Cardiac septum (tissue), 1 donor: ENCODE measurements around the gene SLC16A10. TPM values are rescaled to one million over a fixed set of nuclear protein-coding genes. Genes with fewer than 3 reads are reported as not detected.
"Not testable (repeated sequence)": the region's sequence is repeated elsewhere in the genome, so short reads cannot be mapped to it uniquely, and the experiment has no call there.

Experiments
- DNase-seq: peaks from one replicate; pipeline ENCODE4 v3.0.0-alpha.2; 2020; ENCODE audit warnings: low spot score
- intact Hi-C: fragments of 100-400 bp; cut with DNase I; formaldehyde crosslinking; loops from one replicate; pipeline ENCODE4 v1.14.0; 2022
- total RNA-seq: library from RNA; stranded (reverse); fragmentation: NEBNext Ultra II Directional; extraction: Animal tissue kit (Norgen Biotek cat#: 25700); gene quantifications from one replicate; pipeline ENCODE4 v1.2.1, GENCODE V29; 2021
- donor health status: DM: no; HTN: no; CAD: no.

The SLC16A10 gene
- total RNA-seq, 1 donor from 2014 or later: 5.0 TPM

DNA sequence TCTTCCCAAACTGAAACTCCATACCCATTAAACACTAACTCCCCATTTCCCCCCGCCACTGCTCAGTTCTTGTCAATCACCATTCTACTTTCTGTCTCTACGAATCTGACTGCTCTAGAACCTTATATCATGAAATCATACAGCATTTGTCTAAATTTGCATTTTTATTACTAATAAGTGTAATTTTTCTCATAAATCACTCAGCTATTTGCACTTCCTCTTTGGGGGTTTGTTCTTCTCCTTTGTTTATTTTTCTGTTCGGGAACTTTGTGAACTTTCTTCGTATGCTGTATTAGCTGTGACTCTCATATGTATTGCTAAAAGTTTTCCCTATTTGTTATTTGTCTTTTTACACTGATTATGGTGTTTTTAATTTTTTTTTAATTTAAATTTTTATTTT is 152.2 kb downstream of the SLC16A10 start:
- intact Hi-C loops: no loop called here

DNA sequence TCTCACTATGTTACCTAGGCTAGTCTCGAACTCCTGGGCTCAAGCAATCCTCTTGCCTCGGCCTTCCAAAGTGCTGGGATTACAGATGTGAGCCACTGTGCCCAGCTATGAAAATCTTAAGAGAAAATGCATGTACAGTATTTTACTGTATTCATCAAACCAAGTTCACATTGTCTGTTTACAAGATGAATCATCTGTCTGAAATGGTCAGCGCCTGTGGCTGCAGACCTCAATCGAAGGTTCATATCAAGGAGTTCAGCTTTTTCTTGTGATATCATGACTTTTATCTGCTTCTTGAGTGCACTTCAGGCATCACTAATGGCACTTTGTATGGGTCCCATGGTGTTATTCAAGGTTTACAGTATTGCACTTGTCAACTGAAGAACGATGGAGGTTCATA is 155.1 kb downstream of the SLC16A10 start:
- intact Hi-C loops: no loop called here
- no peak for DNase-seq

More for the DNA sequence above, 152.2 kb downstream of the SLC16A10 start:
- no peak for DNase-seq

DNA sequence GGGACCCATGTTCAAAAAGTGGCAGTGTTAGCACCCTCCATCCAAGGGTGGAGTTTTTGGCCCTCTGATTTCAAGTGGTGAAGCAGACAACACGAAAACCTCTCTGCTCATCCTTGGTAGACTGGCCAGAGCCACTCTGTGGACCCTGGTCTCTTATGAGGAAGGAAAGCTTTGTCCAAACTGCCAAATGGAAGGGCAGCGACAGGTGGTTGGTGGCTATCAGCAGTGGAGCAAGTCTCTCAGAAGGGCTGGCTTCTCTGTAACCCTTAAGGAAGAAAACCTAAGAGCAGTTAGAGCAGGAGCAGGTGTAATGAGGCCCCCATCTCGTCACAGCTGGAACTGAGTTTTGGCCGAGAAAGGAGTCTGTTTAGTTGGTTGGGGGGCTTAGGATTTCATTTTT is 155.8 kb downstream of the SLC16A10 start:
- no peak for DNase-seq
- intact Hi-C loops: no loop called here

DNA sequence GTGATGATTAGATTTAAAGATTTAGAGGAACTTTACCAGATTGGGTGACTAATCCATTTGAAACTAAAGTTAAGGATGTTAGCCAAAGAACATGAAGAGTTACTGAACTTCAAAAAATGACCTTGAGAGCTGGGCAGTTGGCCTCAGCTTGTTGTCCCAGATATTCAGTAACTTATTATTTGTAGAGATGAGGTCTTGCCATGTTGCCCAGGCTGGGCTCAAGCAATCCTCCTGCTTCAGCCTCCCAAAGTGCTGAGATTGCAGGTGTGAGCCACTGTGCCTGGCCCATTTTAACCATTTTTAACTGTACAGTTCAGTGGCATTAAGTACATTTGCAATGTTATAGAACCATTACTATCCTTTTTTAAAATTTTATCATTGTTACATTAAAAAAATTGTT is 161.5 kb downstream of the SLC16A10 start:
- no peak for DNase-seq
- intact Hi-C loops: no loop called here

DNA sequence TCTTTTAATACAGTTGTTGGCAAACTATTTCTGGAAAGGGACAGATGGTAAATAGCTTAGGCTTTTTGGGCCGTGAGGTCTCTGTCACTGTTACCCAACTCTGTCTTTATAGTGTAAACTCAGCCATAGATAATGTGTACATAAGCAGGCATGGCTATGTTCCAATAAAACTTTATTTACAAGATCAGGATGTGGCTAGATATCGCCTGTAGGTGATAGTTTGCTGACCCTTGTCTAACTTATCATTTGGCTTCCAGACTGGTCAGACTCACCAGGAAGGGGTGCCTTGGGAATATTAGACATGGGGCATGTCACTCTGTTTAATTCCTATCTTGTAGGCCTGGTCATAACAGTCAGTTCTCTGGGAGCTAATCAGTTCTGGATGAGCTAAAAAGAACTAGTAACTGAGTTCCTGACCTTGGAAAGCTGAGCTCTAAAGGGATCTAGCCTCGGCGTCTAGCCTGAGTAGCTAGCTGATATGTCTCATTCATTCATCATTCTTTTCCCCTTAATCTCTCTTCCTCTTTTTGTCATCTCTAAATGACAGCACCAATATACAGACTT is 163.6 kb downstream of the SLC16A10 start:
- DNase-seq: no peak
- intact Hi-C loops: no loop called here

DNA sequence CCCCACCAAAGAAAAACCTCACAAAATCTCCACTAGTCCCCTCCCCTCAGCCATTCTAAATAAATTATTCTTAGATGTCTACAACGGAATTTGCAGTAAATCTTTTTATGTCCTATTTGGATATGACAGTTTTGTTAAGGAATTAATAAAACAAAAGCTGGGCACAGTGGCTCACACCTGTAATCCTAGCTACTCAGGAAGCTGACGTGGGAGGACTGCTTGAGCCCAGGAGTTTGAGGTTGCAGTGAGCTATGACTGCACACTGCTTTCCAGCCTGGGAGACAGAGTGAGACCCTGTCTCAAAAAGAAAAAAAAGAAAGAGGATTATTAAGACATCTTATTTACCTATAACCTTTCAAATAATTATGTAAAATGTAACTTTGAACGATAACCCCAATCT is 165.4 kb downstream of the SLC16A10 start:
- no peak for DNase-seq
- intact Hi-C loops: loop anchor here (2.0 kb wide), 1 partner anchor 240 kb away; no protein-coding TSS in a partner anchor

DNA sequence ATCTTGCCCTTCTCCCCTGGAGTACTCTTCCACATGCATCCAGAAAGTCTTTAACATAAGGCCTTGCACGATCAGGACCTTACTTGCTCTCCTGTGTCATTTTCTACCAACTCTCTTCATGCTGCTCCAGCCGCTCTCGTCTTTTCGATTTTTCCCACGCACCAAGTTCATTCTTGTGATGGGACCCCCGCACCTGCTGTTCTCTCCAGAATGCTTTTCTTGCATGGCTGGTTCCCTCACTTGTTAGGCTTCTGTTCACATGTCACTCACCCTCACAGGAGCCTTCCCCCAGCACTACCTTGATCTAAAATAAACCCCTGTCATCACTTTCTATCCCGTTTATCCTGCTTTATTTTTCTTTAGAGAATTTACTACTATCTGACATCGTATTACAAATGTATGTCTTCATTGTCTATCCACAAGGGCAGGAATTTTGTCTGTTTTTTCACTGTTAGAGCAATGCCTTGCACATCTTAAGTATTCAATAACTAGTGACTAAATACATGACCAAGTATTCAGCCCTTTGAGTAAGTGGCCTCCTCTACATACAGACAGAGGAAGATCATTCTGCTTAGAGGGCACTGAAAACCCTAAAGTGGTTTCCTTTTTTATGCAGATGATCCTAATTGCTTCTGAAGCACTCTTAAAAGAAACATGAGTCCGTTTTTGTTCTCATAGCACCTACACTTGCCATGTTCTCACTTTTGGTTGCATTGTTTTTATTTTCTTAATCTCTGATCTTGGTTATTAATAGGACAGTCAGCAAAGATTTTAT is 166.9 kb downstream of the SLC16A10 start:
- intact Hi-C loops: no loop called here
- DNase-seq: no peak

DNA sequence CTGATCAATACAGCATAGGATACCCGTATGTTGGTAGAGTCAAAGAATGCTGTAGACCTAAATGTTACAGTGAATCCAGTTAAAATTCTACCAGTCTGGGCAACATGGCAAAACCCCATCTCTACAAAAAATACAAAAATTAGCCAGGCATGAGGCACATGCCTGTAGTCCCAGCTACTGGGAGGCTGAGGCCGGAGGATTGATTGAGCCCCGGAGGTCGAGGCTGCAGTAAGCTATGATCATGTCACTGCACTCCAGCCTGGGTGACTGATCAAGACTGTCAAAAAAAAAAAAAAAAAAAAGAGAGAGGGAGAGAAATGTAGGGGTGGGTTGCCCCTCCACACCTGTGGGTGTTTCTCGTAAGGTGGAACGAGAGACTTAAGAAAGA is 167.5 kb downstream of the SLC16A10 start:
- DNase-seq: no peak
- intact Hi-C loops: loop anchor here (5.0 kb wide), 2 partner anchors 228 to 788 kb away; partner anchors contain the start of gene REV3L

DNA sequence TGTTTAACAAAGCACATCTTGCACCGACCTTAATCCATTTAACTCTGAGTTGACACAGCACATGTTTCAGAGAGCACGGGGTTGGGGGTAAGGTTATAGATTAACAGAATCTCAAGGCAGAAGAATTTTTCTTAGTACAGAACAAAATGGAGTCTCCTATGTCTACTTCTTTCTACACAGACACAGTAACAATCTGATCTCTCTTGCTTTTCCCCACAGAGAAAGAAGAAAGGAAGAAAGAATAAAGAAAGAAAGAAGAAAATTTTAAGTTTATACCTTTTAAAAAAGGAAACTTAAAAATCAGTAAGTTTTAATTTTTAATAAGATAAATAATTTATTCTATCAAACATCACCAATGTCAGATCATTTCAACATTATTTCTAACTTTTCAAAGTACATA is 168.5 kb downstream of the SLC16A10 start:
- intact Hi-C loops: loop anchor here (5.0 kb wide), 2 partner anchors 226 to 786 kb away; partner anchors contain the start of gene REV3L

DNA sequence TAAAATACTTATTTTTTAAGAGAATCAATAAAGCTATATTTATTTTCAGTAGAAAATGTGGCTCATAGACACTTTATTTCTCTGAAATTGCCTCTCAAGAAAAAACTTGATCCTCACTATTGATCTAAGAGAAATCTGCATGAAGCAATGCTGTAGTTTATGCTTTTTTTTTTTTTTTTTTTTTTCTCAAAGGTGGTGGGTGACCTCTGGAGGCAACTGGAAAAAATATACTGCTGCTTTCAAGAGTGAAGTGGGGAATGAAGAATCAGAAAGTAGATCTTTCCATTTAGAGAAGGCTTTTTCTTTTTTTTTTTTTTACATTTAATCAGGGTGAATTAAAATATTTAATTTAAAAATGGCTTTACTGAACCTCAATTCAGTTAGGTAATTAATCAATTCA is 169.3 kb downstream of the SLC16A10 start:
- intact Hi-C loops: loop anchor here (5.0 kb wide), 2 partner anchors 226 to 786 kb away; partner anchors contain the start of gene REV3L
- DNase-seq: no peak

More for the DNA sequence above, 168.5 kb downstream of the SLC16A10 start:
- not testable (repeated sequence) for DNase-seq

DNA sequence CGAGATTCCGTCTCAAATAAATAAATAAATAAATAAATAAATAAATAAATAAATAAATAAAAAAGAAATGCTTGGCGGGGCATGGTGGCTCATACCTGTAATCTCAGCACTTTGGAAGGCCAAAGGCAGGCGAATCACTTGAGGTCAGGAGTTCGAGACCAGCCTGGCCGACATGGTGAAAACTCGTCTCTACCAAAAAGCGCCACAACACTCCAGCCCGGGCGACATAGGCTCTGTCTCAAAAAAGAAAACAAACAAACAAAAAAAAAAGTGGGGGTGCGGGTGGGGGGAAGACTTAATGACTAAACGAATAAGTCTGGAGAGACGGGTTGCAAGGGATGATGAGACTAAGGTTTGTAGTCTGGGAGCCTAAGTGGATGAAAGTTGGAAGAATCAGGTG is 170.7 kb downstream of the SLC16A10 start:
- intact Hi-C loops: loop anchor here (5.0 kb wide), 2 partner anchors 224 to 784 kb away; partner anchors contain the start of gene REV3L
- DNase-seq: no peak

DNA sequence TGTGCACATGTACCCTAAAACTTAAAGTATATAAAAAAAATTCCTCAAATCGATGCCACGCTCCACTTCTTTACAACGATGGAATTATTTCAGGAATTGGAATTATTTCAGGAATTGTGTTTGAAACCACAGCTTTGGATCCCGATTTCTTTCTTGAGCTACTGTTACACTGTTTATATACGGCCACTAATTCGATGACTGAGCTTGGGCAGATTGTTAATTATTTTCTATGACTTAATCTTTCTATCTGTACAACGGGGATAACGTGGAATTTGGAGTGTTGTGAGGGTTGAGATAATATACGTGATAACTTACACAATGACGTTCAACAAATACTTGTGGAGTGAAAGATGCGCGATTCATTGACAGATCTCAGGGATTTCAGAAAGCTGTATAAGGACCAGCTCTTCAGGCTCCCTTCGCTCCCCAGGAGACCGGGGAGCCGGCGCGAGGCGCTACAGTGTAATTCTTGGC is 171.3 kb downstream of the SLC16A10 start:
- no peak for DNase-seq
- intact Hi-C loops: loop anchor here (5.0 kb wide), 2 partner anchors 224 to 784 kb away; partner anchors contain the start of gene REV3L

DNA sequence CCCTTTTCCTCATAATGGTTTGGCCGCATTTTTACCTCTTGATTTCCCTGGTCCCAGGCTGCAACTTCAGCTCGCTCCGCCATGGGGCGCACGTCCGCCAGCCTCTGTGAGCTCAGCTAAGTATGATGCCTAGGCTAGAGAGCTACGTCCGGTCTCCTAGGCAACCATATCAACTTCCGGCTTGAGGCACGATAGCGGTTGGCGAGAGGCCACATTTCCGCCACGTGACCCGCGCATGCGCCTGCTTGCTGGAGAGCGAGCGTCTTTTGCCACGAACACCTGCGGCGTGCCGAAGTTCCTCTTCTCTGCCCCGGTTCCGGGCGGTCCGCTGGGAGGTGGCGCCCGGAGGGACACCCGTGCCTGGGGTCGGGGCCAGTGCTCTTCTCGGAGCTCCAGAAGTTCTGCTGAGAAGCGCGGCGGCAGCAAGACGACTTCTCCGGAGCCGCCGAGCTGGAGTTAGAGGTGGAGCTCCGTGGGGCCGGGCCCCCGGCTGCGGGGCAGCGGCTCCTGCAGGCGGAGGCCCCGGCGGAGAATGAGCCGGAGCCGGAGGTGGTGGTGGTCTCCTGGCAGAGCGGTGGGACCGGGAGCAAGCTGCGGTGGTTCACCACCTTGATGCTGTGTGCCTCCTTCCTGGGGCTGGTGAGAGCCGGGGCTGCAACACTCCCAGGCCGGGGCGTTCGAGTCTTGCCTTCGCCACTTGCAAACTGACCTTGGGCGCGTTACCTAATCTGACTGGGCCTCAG is 172.0 kb downstream of the SLC16A10 start:
- DNase-seq: peak; percentile 99
- intact Hi-C loops: loop anchor here (5.0 kb wide), 2 partner anchors 223 to 783 kb away; partner anchors contain the start of gene REV3L

DNA sequence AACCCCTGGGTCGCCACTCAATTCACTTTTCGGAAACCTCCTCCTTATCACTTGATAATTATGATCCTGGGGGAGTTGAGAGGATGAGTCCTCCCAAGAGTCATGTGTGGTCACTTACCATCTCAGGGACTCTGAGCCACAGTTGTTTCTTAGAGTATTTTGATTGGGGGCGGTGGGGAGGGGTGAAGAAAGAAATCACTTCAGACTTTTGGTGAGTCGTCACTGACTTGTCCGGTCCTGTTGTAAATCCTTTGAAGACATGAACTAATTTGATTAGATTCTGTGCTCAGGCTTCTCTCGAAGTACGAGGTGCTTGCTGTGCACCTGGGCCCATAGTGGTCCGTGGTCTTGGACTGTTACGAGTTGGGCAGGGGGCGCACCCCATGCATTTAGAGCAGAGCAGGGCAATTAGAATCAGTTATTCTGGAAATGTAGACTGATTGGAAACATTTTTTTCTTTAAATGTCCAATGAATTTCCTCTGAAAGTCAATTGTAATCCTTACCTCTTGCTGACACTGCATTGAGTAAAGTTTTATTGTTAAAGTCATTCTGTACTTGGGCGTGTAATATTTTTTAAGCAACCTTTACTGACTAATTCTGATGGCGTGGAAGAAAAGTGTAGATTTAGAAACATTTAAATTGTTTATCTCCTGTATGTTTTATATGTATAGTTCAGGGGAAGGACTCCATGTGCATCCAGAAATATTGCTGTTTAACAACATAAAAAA is 173.4 kb downstream of the SLC16A10 start:
- DNase-seq: no peak
- intact Hi-C loops: loop anchor here (10.0 kb wide), 1 partner anchor 384 kb away; no protein-coding TSS in a partner anchor

DNA sequence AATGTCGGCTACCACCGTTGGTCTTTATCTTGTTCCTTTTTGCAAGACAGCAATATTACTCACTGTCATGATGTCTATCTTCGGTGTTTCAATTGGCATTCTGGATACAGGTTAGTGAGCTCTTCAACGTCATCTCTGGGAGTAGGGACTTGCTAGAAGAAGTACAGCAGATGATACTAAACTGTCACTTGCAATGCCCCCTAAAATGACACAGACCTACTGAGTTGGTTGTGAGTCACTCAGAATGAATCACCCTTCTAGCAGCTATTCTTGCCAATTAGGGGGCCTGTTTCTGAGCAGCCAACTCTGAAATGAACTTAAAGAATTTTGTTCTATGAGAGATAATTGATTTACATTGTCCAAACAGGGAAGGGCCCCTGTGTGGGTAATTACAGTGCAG is 176.5 kb downstream of the SLC16A10 start:
- DNase-seq: no peak
- intact Hi-C loops: loop anchor here (10.0 kb wide), 1 partner anchor 381 kb away; no protein-coding TSS in a partner anchor

DNA sequence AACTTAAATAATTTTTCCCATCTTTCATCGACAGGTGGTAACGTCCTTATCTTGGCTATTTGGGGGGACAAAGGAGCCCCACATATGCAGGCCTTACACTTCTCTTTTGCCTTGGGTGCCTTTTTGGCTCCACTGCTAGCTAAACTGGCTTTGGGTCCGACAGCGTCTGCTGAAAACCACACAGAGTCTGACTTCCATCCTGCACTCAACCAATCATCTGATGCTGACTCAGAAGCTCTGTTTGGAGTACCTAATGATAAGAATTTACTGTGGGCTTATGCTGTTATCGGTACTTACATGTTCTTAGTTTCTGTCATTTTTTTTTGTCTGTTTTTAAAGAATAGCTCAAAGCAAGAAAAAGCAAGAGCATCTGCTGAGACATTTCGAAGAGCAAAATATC is 178.5 kb downstream of the SLC16A10 start:
- intact Hi-C loops: loop anchor here (10.0 kb wide), 1 partner anchor 379 kb away; no protein-coding TSS in a partner anchor

DNA sequence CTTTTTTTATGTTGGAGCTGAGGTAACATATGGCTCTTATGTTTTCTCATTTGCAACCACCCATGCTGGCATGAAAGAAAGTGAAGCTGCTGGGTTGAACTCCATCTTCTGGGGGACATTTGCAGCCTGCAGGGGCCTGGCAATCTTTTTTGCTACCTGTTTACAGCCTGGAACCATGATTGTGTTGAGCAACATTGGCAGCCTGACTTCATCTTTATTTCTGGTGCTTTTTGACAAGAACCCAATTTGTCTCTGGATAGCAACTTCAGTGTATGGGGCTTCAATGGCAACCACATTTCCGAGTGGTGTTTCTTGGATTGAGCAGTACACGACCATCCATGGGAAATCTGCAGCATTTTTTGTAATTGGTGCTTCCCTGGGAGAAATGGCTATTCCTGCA is 179.0 kb downstream of the SLC16A10 start:
- intact Hi-C loops: loop anchor here (10.0 kb wide), 1 partner anchor 379 kb away; no protein-coding TSS in a partner anchor
- DNase-seq: no peak

More for the DNA sequence above, 178.5 kb downstream of the SLC16A10 start:
- no peak for DNase-seq

DNA sequence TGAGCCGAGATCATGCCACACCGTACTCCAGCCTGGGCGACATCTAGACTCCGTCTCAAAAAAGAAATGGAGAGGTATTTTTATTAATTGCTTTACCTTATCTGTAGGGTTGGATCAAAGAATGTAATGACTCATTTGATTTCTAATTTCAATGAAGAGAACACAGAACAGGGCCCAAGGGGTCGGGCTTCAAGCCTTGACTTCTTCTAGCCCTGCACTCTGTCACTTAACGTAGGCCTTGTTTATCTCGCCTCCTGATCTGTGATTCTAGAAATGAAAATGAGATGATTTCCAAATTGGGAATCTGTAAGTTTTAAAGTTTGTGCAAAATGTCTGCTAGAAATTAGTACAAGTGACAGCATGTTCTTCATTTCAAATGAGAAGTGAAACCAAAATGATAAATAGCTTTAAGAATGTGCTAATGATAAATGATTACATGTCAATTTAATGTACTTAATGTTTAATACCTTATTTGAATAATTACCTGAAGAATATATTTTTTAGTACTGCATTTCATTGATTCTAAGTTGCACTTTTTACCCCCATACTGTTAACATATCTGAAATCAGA is 180.5 kb downstream of the SLC16A10 start:
- no peak for DNase-seq
- intact Hi-C loops: loop anchor here (10.0 kb wide), 1 partner anchor 377 kb away; no protein-coding TSS in a partner anchor
